GM21367 (cell line): Measurements from ENCODE around the gene TEKTIP1.
"Not testable (repeated sequence)": the region's sequence is repeated elsewhere in the genome, so short reads cannot be mapped to it uniquely, and the experiment has no call there.

Experiments
- ATAC-seq: cut with Tn5 transposase; IDR thresholded peaks from one replicate; pipeline ENCODE4 v1.9.1; 2021; ENCODE audit not compliant: unreplicated experiment

TEKTIP1 gene

GRCh38 chr19:3581792-3582191, 42.8 kb downstream of the TEKTIP1 start:
- not testable (repeated sequence) for ATAC-seq

DNA sequence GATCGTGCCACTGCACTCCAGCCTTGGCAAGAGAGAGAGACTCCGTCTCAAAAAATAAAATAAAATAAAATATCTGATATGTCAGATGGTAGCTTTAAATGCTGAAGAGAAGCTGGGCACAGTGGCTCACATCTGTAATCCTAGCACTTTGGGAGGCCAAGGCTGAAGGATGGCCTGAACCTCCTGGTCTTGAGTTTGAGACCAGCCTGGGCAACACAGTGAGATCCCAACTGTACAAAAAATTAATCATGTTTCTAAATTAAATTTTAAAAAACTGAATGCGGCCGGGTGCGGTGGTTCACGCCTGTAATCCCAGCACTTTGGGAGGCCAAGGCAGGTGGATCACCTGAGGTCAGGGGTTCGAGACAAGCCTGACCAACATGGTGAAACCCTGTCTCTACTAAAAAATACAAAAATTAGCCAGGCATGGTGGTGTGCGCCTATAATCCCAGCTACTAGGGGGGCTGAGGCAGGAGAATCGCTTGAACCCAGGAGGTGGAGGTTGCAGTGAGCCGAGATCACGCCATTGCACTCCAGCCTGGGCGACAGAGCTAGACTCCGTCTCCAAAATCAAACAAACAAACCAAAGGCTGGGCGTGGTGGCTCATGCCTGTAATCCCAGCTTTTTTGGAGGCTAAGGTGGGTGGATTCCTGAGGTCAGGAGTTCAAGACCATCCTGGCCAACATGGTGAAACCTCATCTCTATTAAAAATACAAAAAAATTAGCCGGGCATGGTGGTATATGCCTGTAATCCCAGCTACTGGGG, 45.2 kb downstream of the TEKTIP1 start:
- ATAC-seq = not testable (repeated sequence)

GRCh38 chr19:3585301-3586126, 46.5 kb downstream of the TEKTIP1 start, which contains the start of gene GIPC3:
GIPC3 (plus strand) TSS chr19:3585478; CDS start chr19:3585598, 120 bp downstream.
- no peak for ATAC-seq

DNA sequence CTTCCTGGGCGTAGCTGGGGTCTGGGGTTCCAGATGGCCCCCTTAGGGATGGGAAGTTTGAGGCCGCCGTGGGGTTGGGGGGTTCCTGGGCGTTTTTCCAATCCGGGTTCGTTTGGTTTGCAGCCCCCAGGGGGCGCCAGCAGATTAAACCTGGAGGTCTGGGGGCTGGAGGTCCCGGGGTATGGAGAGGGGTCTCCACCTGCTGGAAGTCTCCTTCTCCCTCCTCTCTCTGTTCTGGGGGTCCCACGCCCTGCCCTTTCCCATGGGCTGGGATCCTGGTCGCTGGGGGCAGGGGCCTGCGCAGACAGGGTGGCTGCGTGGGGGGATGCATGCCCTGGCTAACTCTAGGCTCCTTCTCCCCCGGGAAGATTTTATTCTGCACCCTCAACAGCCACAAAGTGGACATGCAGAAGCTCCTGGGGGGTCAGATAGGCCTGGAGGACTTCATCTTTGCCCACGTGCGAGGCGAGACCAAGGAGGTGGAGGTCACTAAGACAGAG, 47.2 kb downstream of the TEKTIP1 start:
- no peak for ATAC-seq

GRCh38 chr19:3586707-3587346, 47.9 kb downstream of the TEKTIP1 start:
- ATAC-seq = no peak

- ATAC-seq = no peak
Measured at GRCh38 chr19:3589439-3589838, 50.5 kb downstream of the TEKTIP1 start.

DNA sequence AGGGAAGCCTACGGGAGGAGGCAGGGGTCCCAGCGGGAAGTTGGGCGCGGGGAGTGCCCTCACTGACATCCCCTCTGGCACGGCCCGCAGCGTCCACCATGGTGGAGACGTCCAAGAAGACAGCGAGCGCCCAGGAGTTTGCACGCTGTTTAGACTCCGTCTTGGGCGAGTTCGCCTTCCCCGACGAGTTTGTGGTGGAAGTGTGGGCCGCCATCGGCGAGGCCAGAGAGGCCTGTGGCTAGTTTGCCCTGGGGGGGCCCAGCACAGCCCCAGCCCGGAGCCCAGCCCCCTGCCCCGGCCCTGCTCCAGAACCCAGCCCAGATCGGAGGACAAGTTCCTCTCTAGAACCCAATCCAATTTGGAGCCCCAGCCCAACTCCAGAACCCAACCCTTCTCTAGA, 51.0 kb downstream of the TEKTIP1 start:
- ATAC-seq = no peak

DNA sequence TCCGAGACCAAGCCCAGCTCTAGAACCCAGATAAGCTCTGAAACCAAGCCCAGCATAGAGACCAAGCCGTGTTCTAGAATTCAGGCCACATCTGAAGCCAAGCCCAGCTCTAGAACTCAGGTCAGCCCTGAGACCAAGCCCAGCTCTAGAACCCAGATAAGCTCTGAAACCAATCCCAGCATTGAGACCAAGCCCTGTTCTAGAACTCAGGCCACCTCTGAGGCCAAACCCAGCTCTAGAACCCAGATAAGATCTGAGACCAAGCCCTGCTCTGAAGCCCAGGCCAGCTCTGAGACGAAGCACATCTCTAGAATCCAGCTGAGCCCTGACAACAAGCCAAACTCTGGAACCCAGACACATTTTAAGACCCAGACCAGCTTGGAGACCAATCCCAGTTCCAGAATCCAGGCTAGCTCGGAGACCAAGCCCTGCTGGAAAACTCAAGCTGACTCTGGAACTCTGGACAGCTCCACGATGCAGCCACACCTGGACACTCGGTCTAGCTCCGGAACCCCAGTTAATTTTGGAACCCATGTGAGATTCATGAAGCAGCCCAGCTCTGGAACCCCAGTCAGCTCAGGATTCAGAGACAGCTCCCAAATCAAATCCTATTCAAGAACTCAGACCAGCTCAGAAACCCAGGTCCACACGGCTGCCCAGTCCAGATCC, 52.2 kb downstream of the TEKTIP1 start:
- no peak for ATAC-seq

GRCh38 chr19:3591876-3592613, 53.1 kb downstream of the TEKTIP1 start:
- no peak for ATAC-seq

- ATAC-seq = no peak
Measured at GRCh38 chr19:3593156-3593555, 54.2 kb downstream of the TEKTIP1 start.
